ENCODE results near the gene ELP6. TPM values are rescaled to one million over a fixed set of nuclear protein-coding genes. Genes with fewer than 3 reads are reported as not detected.

ELP6 gene
- total and polyA plus RNA-seq, 2 donors (not counting 1 experiment from before 2014, with no cell fraction given): 29.4 to 32.0 TPM

GRCh38 chr3:47456984-47457383 lies 56.5 kb downstream of the ELP6 start:
- Histone ChIP-seq H3K36me3 (replicated peaks in 1 of 2; ENCODE audit: control extremely low read depth in 1 of 2, control insufficient read depth in 1 of 2, extremely low read depth in 1 of 2, insufficient read depth in 2 of 2, low read length in 1 of 2) (no peaks in the 10 kb centered on the region), H3K27me3 (replicated peaks in 1 of 4; ENCODE audit: control extremely low read depth in 1 of 4, control insufficient read depth in 3 of 4, insufficient read depth in 4 of 4, low read length in 3 of 4) (no peaks in the 10 kb centered on the region), H4K20me1 (ENCODE audit: control insufficient read depth, insufficient read depth, low read length, poor library complexity, severe bottlenecking) (peaks cover 56% of the 10 kb centered on the region), H3K79me2 (ENCODE audit: control insufficient read depth, insufficient read depth, low read length) (peaks cover 77% of the 10 kb centered on the region), H3K4me3 (ENCODE audit: control extremely low read depth in 1 of 5, extremely low read depth in 1 of 5, insufficient read depth in 1 of 5, low read depth in 2 of 5, low read length in 4 of 5) (no peak overlapping the region), H3K9ac (ENCODE audit: low read length) (no peak overlapping the region), H3K4me1 (ENCODE audit: control insufficient read depth in 2 of 2, insufficient read depth in 2 of 2, low read length in 2 of 2) (no peaks in the 10 kb centered on the region), H2AFZ (ENCODE audit: insufficient read depth, low read depth, low read length, poor library complexity, severe bottlenecking) (no peak overlapping the region), H3K9me3 (ENCODE audit: control extremely low read depth in 1 of 3, control insufficient read depth in 2 of 3, insufficient read depth in 1 of 3, low read length in 2 of 3) (peaks cover 0 to 17% (median 1%) of the 10 kb centered on the region in 3 donors), H3K27ac (ENCODE audit: low read length in 2 of 2) (no peak overlapping the region), H3K4me2 (replicated peaks; ENCODE audit: low read depth, low read length, poor library complexity, severe bottlenecking) (no peak overlapping the region)
- DNase-seq (no peak), ATAC-seq (ENCODE audit: low read depth) (no peak)
- ChIA-PET POLR2A (no interaction called here), CTCF (no interaction called here)
- no peak overlapping the region for H3K4me3 Mint-ChIP-seq
- H3K27me3 Mint-ChIP-seq: no peaks in the 10 kb centered on the region
- peaks cover 15% of the 10 kb centered on the region for H3K4me1 Mint-ChIP-seq
- intact Hi-C loops (cut with micrococcal nuclease): no loop called here
- TF ChIP-seq EZH2 (IDR thresholded peaks at IDR 0.05; ENCODE audit: borderline replicate concordance, insufficient read depth, low read depth, low read length, poor library complexity, severe bottlenecking): no peak
- no peak overlapping the region for H3K27ac Mint-ChIP-seq
- peaks cover 7% of the 10 kb centered on the region for H3K9me3 Mint-ChIP-seq (ENCODE audit: insufficient read depth)

- H3K9me3 ChIP-seq (ENCODE audit: control extremely low read depth in 1 of 3, control insufficient read depth in 2 of 3, insufficient read depth in 1 of 3, low read length in 2 of 3): peaks cover 0 to 15% (median 1%) of the 10 kb centered on the region in 3 donors
- H3K9ac ChIP-seq (ENCODE audit: low read length): no peak overlapping the region
- H3K27me3 Mint-ChIP-seq: no peaks in the 10 kb centered on the region
- WGBS (ENCODE audit: insufficient coverage): 88% methylated on average over 2 of the region's 3 CpGs
- no peak overlapping the region for H3K4me3 ChIP-seq (ENCODE audit: control extremely low read depth in 1 of 5, extremely low read depth in 1 of 5, insufficient read depth in 1 of 5, low read depth in 2 of 5, low read length in 4 of 5)
- peaks cover 57% of the 10 kb centered on the region for H4K20me1 ChIP-seq (ENCODE audit: control insufficient read depth, insufficient read depth, low read length, poor library complexity, severe bottlenecking)
- ATAC-seq (ENCODE audit: low read depth): no peak
- H3K4me2 ChIP-seq (replicated peaks; ENCODE audit: low read depth, low read length, poor library complexity, severe bottlenecking): no peak overlapping the region
- DNase-seq: no peak
- H3K36me3 ChIP-seq (replicated peaks in 1 of 2; ENCODE audit: control extremely low read depth in 1 of 2, control insufficient read depth in 1 of 2, extremely low read depth in 1 of 2, insufficient read depth in 2 of 2, low read length in 1 of 2): no peaks in the 10 kb centered on the region
- no peak overlapping the region for H3K27ac Mint-ChIP-seq
- intact Hi-C loops (cut with micrococcal nuclease): no loop called here
- no peaks in the 10 kb centered on the region for H3K27me3 ChIP-seq (replicated peaks in 1 of 4; ENCODE audit: control extremely low read depth in 1 of 4, control insufficient read depth in 3 of 4, insufficient read depth in 4 of 4, low read length in 3 of 4)
- H3K4me1 ChIP-seq (ENCODE audit: control insufficient read depth in 2 of 2, insufficient read depth in 2 of 2, low read length in 2 of 2): no peaks in the 10 kb centered on the region
- H2AFZ ChIP-seq (ENCODE audit: insufficient read depth, low read depth, low read length, poor library complexity, severe bottlenecking): no peak overlapping the region
- TF ChIP-seq CTCF (IDR thresholded peaks at IDR 0.05): no peak
- TF ChIP-seq EZH2 (IDR thresholded peaks at IDR 0.05; ENCODE audit: borderline replicate concordance, insufficient read depth, low read depth, low read length, poor library complexity, severe bottlenecking): no peak
- peaks cover 77% of the 10 kb centered on the region for H3K79me2 ChIP-seq (ENCODE audit: control insufficient read depth, insufficient read depth, low read length)
- H3K9me3 Mint-ChIP-seq (ENCODE audit: insufficient read depth): peaks cover 7% of the 10 kb centered on the region
- H3K4me3 Mint-ChIP-seq: no peak overlapping the region
- POLR2A ChIA-PET: no interaction called here
- H3K27ac ChIP-seq (ENCODE audit: low read length in 2 of 2): no peak overlapping the region
- CTCF ChIA-PET: no interaction called here
- peaks cover 16% of the 10 kb centered on the region for H3K4me1 Mint-ChIP-seq
These were observed 57.6 kb downstream of the ELP6 start for GRCh38 chr3:47455806-47456452.

Data from B cell (primary cell).